Measurements from ENCODE around the gene MTUS2.

MTUS2 gene

GRCh38 chr13:29516880-29517279 lies 696.7 kb downstream of the MTUS2 start:
- no peak for DNase-seq
- Histone ChIP-seq H3K36me3 (peaks cover 87% of the 10 kb centered on the region), H3K9me3 (no peaks in the 10 kb centered on the region), H3K4me3 (ENCODE audit: low read depth, low read length) (no peak overlapping the region), H3K4me1 (peaks cover 33% of the 10 kb centered on the region), H3K27me3 (no peaks in the 10 kb centered on the region)
- no peak for TF ChIP-seq CTCF (IDR thresholded peaks at IDR 0.05; ENCODE audit: low read depth, low read length)

- no peak for TF ChIP-seq CTCF (IDR thresholded peaks at IDR 0.05; ENCODE audit: low read depth, low read length)
- Histone ChIP-seq H3K4me3 (ENCODE audit: low read depth, low read length) (no peak overlapping the region), H3K27me3 (no peaks in the 10 kb centered on the region), H3K9me3 (no peaks in the 10 kb centered on the region), H3K36me3 (peaks cover 87% of the 10 kb centered on the region), H3K4me1 (peaks cover 20% of the 10 kb centered on the region)
- DNase-seq, result no peak
Measured at GRCh38 chr13:29519921-29520320, 699.8 kb downstream of the MTUS2 start.

GRCh38 chr13:29520671-29521070 lies 700.5 kb downstream of the MTUS2 start:
- Histone ChIP-seq H3K36me3 (peaks cover 81% of the 10 kb centered on the region), H3K9me3 (no peaks in the 10 kb centered on the region), H3K4me1 (peaks cover 13% of the 10 kb centered on the region), H3K4me3 (ENCODE audit: low read depth, low read length) (no peak overlapping the region), H3K27me3 (no peaks in the 10 kb centered on the region)
- TF ChIP-seq CTCF (IDR thresholded peaks at IDR 0.05; ENCODE audit: low read depth, low read length), result no peak
- DNase-seq, result no peak

GRCh38 chr13:29521336-29521735 lies 701.2 kb downstream of the MTUS2 start:
- no peak for TF ChIP-seq CTCF (IDR thresholded peaks at IDR 0.05; ENCODE audit: low read depth, low read length)
- peaks cover 80% of the 10 kb centered on the region for H3K36me3 ChIP-seq
- H3K4me3 ChIP-seq (ENCODE audit: low read depth, low read length), result no peak overlapping the region

GRCh38 chr13:29522044-29522685 lies 702.0 kb downstream of the MTUS2 start:
- Histone ChIP-seq H3K9me3 (no peaks in the 10 kb centered on the region), H3K36me3 (peaks cover 82% of the 10 kb centered on the region), H3K4me1 (peaks cover 12% of the 10 kb centered on the region), H3K4me3 (ENCODE audit: low read depth, low read length) (no peak overlapping the region), H3K27me3 (no peaks in the 10 kb centered on the region)
- DNase-seq, result peak; percentile 73
- 0 out of 2 replicates have a peak, but pooled peaks have one; percentile 1 for TF ChIP-seq CTCF (IDR thresholded peaks at IDR 0.05; ENCODE audit: low read depth, low read length)

More at GRCh38 chr13:29521336-29521735, 701.2 kb downstream of the MTUS2 start:
- Histone ChIP-seq H3K4me1 (peaks cover 12% of the 10 kb centered on the region), H3K9me3 (no peaks in the 10 kb centered on the region), H3K27me3 (no peaks in the 10 kb centered on the region)
- no peak for DNase-seq

GRCh38 chr13:29523199-29523961 lies 703.2 kb downstream of the MTUS2 start:
- TF ChIP-seq CTCF (IDR thresholded peaks at IDR 0.05; ENCODE audit: low read depth, low read length), result no peak
- Histone ChIP-seq H3K9me3 (no peaks in the 10 kb centered on the region), H3K27me3 (no peaks in the 10 kb centered on the region), H3K36me3 (peaks cover 82% of the 10 kb centered on the region), H3K4me1 (peaks cover 12% of the 10 kb centered on the region), H3K4me3 (ENCODE audit: low read depth, low read length) (no peak overlapping the region)
- no peak for DNase-seq

Measured in BE2C (cell line).